Smooth muscle cell (in vitro differentiated cells): Measurements from ENCODE around the gene ASCL1. TPM values are rescaled to one million over a fixed set of nuclear protein-coding genes. Genes with fewer than 3 reads are reported as not detected.

Source experiments
- DNase-seq: peaks from one replicate; lab custom pipeline; 2025; ENCODE audit not compliant: unreplicated experiment; lab: John Stamatoyannopoulos, UW
- H2AFZ ChIP-seq: fragments of 200-600 bp; sonication (generic); 2 replicates; pipeline ENCODE4 v1.6.0; 2016; ENCODE audit warnings: antibody characterized with exemption, low read depth, mild to moderate bottlenecking
- H3F3A ChIP-seq: fragments of 200-600 bp; sonication (generic); 2 replicates; pipeline ENCODE4 v1.6.0; 2017; ENCODE audit warnings: antibody characterized with exemption, low read depth
- H3K27ac ChIP-seq: fragments of 200-600 bp; sonication (generic); 2 replicates; pipeline ENCODE4 v1.5.1; 2016; ENCODE audit warnings: low read depth, mild to moderate bottlenecking
- H3K27me3 ChIP-seq: fragments of 200-600 bp; sonication (generic); 2 replicates; pipeline ENCODE4 v1.6.1; 2016; ENCODE audit warnings: low read depth, mild to moderate bottlenecking
- H3K36me3 ChIP-seq: fragments of 200-600 bp; sonication (generic); 2 replicates; pipeline ENCODE4 v1.5.1; 2016; ENCODE audit warnings: low read depth
- H3K4me1 ChIP-seq: fragments of 200-600 bp; sonication (generic); 2 replicates; pipeline ENCODE4 v1.5.1; 2016; ENCODE audit warnings: low read depth
- H3K4me2 ChIP-seq: fragments of 200-600 bp; sonication (generic); 2 replicates; pipeline ENCODE4 v1.6.0; 2016; ENCODE audit warnings: mild to moderate bottlenecking
- H3K4me3 ChIP-seq: fragments of 200-600 bp; sonication (generic); 2 replicates; pipeline ENCODE4 v1.5.1; 2016; ENCODE audit warnings: mild to moderate bottlenecking
- H3K79me2 ChIP-seq: fragments of 200-600 bp; sonication (generic); 2 replicates; pipeline ENCODE4 v1.6.0; 2016; ENCODE audit warnings: low read depth, mild to moderate bottlenecking
- H3K9ac ChIP-seq: fragments of 200-600 bp; sonication (generic); 2 replicates; pipeline ENCODE4 v1.6.0; 2016; ENCODE audit warnings: low read depth
- H3K9me3 ChIP-seq: fragments of 200-600 bp; sonication (generic); replicated peaks from 2 replicates; pipeline ENCODE4 v1.5.1; 2016; ENCODE audit warnings: low read depth
- H4K20me1 ChIP-seq: fragments of 200-600 bp; sonication (generic); 2 replicates; pipeline ENCODE4 v1.6.0; 2016; ENCODE audit warnings: low read depth
- WGBS: methylation state at CpG from one replicate; pipeline ENCODE4 v1.1.7; 2016; ENCODE audit warnings: low lambda C conversion rate; 5-methylcytosine and 5-hydroxymethylcytosine counted together
- polyA plus RNA-seq: library from polyadenylated mRNA; unstranded; fragments of >200 nt; fragmentation: Nextera tagmentation; extraction: Ambion mirVana; gene quantifications from 2 replicates; pipeline ENCODE4 v1.2.1, GENCODE V29; 2016
- total RNA-seq: library from RNA; depleted of rRNA; stranded (reverse); fragments of >200 nt; gene quantifications from 2 replicates; pipeline ENCODE4 v1.2.3, GENCODE V29; 2014
- TF ChIP-seq, protein P1 (sequence below): fragments of 200-600 bp; sonication (generic); IDR thresholded peaks from 2 replicates; pipeline ENCODE4 v1.5.1; 2017; ENCODE audit warnings: borderline replicate concordance, mild to moderate bottlenecking, antibody characterized with exemption; ENCODE audit not compliant: insufficient read depth, poor library complexity, severe bottlenecking

The ASCL1 gene
- total and polyA plus RNA-seq, 2 experiments from 2014 or later = not detected

DNA sequence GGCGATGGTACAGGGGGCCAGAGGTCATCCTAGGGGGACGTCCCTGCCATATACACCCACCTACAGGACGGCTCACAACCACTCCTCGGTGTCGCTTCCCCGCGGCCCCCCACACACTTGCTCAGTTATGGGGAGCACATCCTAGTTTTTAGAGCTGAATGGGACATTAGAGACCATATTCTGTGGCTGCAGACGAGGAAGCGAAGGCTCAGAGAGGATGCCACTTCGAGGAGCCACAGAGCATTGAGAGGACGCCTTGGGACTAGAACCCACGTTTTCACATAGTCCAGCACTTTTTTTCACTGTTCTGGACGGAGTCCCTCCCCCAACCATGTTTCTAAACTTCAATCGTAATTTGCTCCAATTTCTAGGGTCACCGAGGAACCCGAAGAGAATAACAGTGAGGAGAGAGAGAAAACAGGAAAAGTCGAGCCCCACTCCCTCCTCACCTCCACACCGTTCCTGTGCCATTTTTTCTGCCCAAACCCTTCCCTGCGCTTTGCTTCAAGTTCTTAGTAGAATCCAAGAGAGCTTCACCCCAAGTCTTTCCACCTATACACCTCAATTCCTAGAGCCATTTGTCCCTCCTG lies 641 bp upstream of the ASCL1 start:
- H3K27me3 ChIP-seq = peaks cover 100% of the 10 kb centered on the region
- H3K9ac ChIP-seq = no peak overlapping the region
- H3K27ac ChIP-seq = no peak overlapping the region
- H3K79me2 ChIP-seq = no peaks in the 10 kb centered on the region
- H3K9me3 ChIP-seq = no peaks in the 10 kb centered on the region
- TF ChIP-seq, protein P1, sequence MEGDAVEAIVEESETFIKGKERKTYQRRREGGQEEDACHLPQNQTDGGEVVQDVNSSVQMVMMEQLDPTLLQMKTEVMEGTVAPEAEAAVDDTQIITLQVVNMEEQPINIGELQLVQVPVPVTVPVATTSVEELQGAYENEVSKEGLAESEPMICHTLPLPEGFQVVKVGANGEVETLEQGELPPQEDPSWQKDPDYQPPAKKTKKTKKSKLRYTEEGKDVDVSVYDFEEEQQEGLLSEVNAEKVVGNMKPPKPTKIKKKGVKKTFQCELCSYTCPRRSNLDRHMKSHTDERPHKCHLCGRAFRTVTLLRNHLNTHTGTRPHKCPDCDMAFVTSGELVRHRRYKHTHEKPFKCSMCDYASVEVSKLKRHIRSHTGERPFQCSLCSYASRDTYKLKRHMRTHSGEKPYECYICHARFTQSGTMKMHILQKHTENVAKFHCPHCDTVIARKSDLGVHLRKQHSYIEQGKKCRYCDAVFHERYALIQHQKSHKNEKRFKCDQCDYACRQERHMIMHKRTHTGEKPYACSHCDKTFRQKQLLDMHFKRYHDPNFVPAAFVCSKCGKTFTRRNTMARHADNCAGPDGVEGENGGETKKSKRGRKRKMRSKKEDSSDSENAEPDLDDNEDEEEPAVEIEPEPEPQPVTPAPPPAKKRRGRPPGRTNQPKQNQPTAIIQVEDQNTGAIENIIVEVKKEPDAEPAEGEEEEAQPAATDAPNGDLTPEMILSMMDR = no peak
- H3K36me3 ChIP-seq = no peaks in the 10 kb centered on the region
- no peak overlapping the region for H2AFZ ChIP-seq
- DNase-seq = no peak
- H4K20me1 ChIP-seq = no peaks in the 10 kb centered on the region
- no peaks in the 10 kb centered on the region for H3F3A ChIP-seq
- peak overlapping the region; percentile 56 for H3K4me3 ChIP-seq
- peaks cover 27% of the 10 kb centered on the region for H3K4me1 ChIP-seq
- WGBS = 7% methylated on average over 13 of the region's 19 CpGs
- H3K4me2 ChIP-seq = peak overlapping the region; percentile 96

DNA sequence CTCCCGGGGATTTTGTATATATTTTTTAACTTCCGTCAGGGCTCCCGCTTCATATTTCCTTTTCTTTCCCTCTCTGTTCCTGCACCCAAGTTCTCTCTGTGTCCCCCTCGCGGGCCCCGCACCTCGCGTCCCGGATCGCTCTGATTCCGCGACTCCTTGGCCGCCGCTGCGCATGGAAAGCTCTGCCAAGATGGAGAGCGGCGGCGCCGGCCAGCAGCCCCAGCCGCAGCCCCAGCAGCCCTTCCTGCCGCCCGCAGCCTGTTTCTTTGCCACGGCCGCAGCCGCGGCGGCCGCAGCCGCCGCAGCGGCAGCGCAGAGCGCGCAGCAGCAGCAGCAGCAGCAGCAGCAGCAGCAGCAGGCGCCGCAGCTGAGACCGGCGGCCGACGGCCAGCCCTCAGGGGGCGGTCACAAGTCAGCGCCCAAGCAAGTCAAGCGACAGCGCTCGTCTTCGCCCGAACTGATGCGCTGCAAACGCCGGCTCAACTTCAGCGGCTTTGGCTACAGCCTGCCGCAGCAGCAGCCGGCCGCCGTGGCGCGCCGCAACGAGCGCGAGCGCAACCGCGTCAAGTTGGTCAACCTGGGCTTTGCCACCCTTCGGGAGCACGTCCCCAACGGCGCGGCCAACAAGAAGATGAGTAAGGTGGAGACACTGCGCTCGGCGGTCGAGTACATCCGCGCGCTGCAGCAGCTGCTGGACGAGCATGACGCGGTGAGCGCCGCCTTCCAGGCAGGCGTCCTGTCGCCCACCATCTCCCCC lies 777 bp downstream of the ASCL1 start:
- Histone ChIP-seq H2AFZ (peak overlapping the region; percentile 18), H3F3A (no peaks in the 10 kb centered on the region), H3K4me3 (peak overlapping the region; percentile 56), H3K4me1 (peaks cover 28% of the 10 kb centered on the region), H3K27me3 (peaks cover 99% of the 10 kb centered on the region), H3K79me2 (no peaks in the 10 kb centered on the region), H4K20me1 (no peaks in the 10 kb centered on the region), H3K9me3 (no peaks in the 10 kb centered on the region), H3K9ac (no peak overlapping the region), H3K27ac (no peak overlapping the region), H3K36me3 (no peaks in the 10 kb centered on the region), H3K4me2 (peak overlapping the region; percentile 96)
- TF ChIP-seq, protein P1 = no peak
- WGBS = 1% methylated on average over 76 of the region's 83 CpGs
- no peak for DNase-seq

DNA sequence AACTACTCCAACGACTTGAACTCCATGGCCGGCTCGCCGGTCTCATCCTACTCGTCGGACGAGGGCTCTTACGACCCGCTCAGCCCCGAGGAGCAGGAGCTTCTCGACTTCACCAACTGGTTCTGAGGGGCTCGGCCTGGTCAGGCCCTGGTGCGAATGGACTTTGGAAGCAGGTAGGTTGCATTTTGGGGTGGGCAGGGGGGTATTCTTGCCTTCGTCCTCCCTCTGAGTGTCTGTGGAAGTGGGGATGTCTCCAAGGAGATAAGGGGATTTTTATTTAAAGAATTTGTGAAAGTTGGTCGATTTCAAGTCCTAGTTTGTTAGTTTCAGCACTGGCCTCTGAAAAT lies 1.3 kb downstream of the ASCL1 start:
- Histone ChIP-seq H3K4me3 (peak overlapping the region; percentile 56), H3K36me3 (no peaks in the 10 kb centered on the region), H3K9ac (no peak overlapping the region), H3K9me3 (no peaks in the 10 kb centered on the region), H3K4me1 (peaks cover 28% of the 10 kb centered on the region), H3K4me2 (peak overlapping the region; percentile 96), H4K20me1 (no peaks in the 10 kb centered on the region), H3K27me3 (peaks cover 99% of the 10 kb centered on the region), H3F3A (no peaks in the 10 kb centered on the region), H3K27ac (no peak overlapping the region), H3K79me2 (no peaks in the 10 kb centered on the region), H2AFZ (no peak overlapping the region)
- no peak for DNase-seq
- WGBS = 8% methylated on average over 15 of the region's 15 CpGs
- TF ChIP-seq, protein P1 = no peak
